GM12878 (cell line): Measurements from ENCODE around the gene FNDC8. TPM values are rescaled to one million over a fixed set of nuclear protein-coding genes. Genes with fewer than 3 reads are reported as not detected.
A peak's percentile ranks its signal among the peaks of the same experiment; 100 is the strongest.

ENCODE experiments used
- BACH1 ChIP-seq: fragments of 450-650 bp; IDR thresholded peaks from 2 replicates; pipeline ENCODE4 v1.6.1; 2017; ENCODE audit warnings: mild to moderate bottlenecking, borderline replicate concordance
- FOXK2 ChIP-seq: fragments of 450-650 bp; IDR thresholded peaks from 2 replicates; pipeline ENCODE4 v1.6.1; 2017; ENCODE audit warnings: mild to moderate bottlenecking, moderate library complexity
- GATAD2B ChIP-seq: fragments of 450-650 bp; conservative IDR thresholded peaks from 2 replicates; pipeline ENCODE4 v1.6.1; 2017; ENCODE audit warnings: low read depth, mild to moderate bottlenecking, moderate library complexity
- HDAC6 ChIP-seq: fragments of 200-600 bp; sonication (generic); IDR thresholded peaks from one replicate; pipeline ENCODE4 v1.8.0; 2017; ENCODE audit warnings: antibody characterized with exemption; ENCODE audit not compliant: unreplicated experiment
- IKZF1 ChIP-seq: fragments of 450-650 bp; conservative IDR thresholded peaks from 2 replicates; pipeline ENCODE4 v1.6.1; 2017; ENCODE audit warnings: antibody characterized with exemption, mild to moderate bottlenecking
- IRF4 ChIP-seq: IDR thresholded peaks from 2 replicates; pipeline ENCODE4 v1.6.1; 2011; ENCODE audit warnings: low read depth, low read length
- KLF5 ChIP-seq: fragments of 450-650 bp; IDR thresholded peaks from 2 replicates; pipeline ENCODE4 v1.6.1; 2014; ENCODE audit warnings: mild to moderate bottlenecking; ENCODE audit not compliant: partially characterized antibody
- MTA3 ChIP-seq: IDR thresholded peaks from 2 replicates; pipeline ENCODE4 v1.6.1; 2012; ENCODE audit warnings: low read length, inconsistent platforms, borderline replicate concordance
- NFXL1 ChIP-seq: fragments of 450-650 bp; IDR thresholded peaks from 2 replicates; pipeline ENCODE4 v1.6.1; 2017; ENCODE audit warnings: antibody characterized with exemption, mild to moderate bottlenecking, borderline replicate concordance
- PAX5 ChIP-seq: IDR thresholded peaks from 2 replicates; pipeline ENCODE4 v1.6.1; 2011; ENCODE audit warnings: low read depth, low read length, borderline replicate concordance
- RUNX3 ChIP-seq: IDR thresholded peaks from 2 replicates; pipeline ENCODE4 v1.6.1; 2012; ENCODE audit warnings: low read length, inconsistent platforms
- SMAD5 ChIP-seq: IDR thresholded peaks from 2 replicates; pipeline ENCODE4 v1.6.1; 2016; ENCODE audit warnings: antibody characterized with exemption, low read depth
- SREBF2 ChIP-seq: IDR thresholded peaks from 2 replicates; pipeline ENCODE4 v1.6.1; 2012; ENCODE audit warnings: mild to moderate bottlenecking, low read length
- STAT3 ChIP-seq: IDR thresholded peaks from 2 replicates; pipeline ENCODE4 v1.6.1; 2011; ENCODE audit warnings: low read depth, low read length, improper control_type of control experiment
- TARDBP ChIP-seq: IDR thresholded peaks from 2 replicates; pipeline ENCODE4 v1.6.1; 2016; ENCODE audit warnings: borderline replicate concordance
- TBL1XR1 ChIP-seq: IDR thresholded peaks from 2 replicates; pipeline ENCODE4 v1.6.1; 2012; ENCODE audit warnings: low read depth, low read length, improper control_type of control experiment
- TCF12 ChIP-seq: IDR thresholded peaks from 2 replicates; pipeline ENCODE4 v1.6.1; 2011; ENCODE audit warnings: low read depth, mild to moderate bottlenecking, low read length
- ZNF207 ChIP-seq: fragments of 450-650 bp; IDR thresholded peaks from 2 replicates; pipeline ENCODE4 v1.6.1; 2014; ENCODE audit warnings: antibody characterized with exemption, mild to moderate bottlenecking, borderline replicate concordance
- polyA plus RNA-seq, 11 experiments: library from polyadenylated mRNA; depleted of rRNA in 4 of 11; unstranded in 6 of 11; stranded (reverse) in 5 of 11; fragments of >200 nt; fragmentation: Nextera tagmentation in 4 of 11; fragmentation: Illumina TruSeq in 1 of 11; extraction: Ambion mirVana in 4 of 11; extraction: Trizol in 1 of 11; gene quantifications; 1 replicate in 1 of 11; 2 replicates in 10 of 11; pipeline versions ENCODE4 v1.2.1 to v1.2.3, GENCODE V29; 2011 to 2016; ENCODE audit warnings: inconsistent platforms in 2 of 11, missing spikeins in 2 of 11, low read depth in 1 of 11
- total RNA-seq, 4 experiments: library from RNA; depleted of rRNA in 3 of 4; stranded (reverse); fragments of >200 nt in 3 of 4; fragmentation: Illumina TruSeq in 1 of 4; extraction: Trizol in 1 of 4; gene quantifications; 2 replicates each; pipeline versions ENCODE4 v1.2.1 to v1.2.3, GENCODE V29; 2013 to 2021
- TF ChIP-seq, protein P1 (sequence below): fragments of 450-650 bp; IDR thresholded peaks from 2 replicates; pipeline ENCODE4 v1.6.1; 2016; ENCODE audit warnings: mild to moderate bottlenecking, moderate library complexity, borderline replicate concordance
- TF ChIP-seq, protein P2 (sequence below): fragments of 450-650 bp; IDR thresholded peaks from 2 replicates; pipeline ENCODE4 v1.6.1; 2018; ENCODE audit warnings: mild to moderate bottlenecking, low read depth, moderate library complexity; ENCODE audit not compliant: partially characterized antibody
- TF ChIP-seq, protein P3 (sequence below): IDR thresholded peaks from 2 replicates; pipeline ENCODE4 v1.6.1; 2012; ENCODE audit warnings: improper control_type of control experiment, low read depth, low read length; ENCODE audit not compliant: insufficient replicate concordance

Gene FNDC8
- total and polyA plus RNA-seq, 10 of the 15 experiments (the other 5 are each of a cell fraction or from before 2014, with no cell fraction given): 0.06 to 0.15 (median 0.11) TPM; not detected in 7

DNA sequence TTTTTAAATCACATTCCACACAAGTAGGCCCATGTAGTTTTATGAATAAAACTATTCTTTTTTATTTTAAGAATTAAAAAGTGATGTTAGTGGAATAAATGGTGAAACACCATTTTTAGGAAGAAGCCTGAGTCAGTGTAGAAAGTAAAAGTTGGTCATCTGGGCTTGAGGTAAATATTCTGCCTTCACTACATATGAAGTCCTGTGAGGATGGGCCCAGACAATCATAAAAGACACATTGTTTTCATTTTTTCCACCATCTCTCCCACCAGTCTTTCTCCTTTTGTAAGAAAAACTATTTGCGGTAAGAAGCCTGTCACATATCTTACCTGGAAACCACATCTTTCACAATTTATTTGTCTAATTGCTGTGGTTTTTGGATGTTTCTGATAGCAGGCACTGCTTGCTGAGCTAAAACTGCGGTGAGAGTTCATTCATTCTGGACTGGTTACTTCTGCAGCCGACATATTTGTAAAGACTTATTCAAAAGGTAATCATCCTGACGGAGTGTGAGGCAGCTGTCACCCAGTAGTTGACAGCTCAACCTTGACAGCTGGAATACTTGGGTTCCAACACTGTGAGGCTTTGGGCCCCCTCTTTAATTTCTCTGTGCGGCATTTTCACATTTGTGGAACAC is 47.3 kb upstream of the FNDC8 start (continued):
- TF ChIP-seq, protein P1, sequence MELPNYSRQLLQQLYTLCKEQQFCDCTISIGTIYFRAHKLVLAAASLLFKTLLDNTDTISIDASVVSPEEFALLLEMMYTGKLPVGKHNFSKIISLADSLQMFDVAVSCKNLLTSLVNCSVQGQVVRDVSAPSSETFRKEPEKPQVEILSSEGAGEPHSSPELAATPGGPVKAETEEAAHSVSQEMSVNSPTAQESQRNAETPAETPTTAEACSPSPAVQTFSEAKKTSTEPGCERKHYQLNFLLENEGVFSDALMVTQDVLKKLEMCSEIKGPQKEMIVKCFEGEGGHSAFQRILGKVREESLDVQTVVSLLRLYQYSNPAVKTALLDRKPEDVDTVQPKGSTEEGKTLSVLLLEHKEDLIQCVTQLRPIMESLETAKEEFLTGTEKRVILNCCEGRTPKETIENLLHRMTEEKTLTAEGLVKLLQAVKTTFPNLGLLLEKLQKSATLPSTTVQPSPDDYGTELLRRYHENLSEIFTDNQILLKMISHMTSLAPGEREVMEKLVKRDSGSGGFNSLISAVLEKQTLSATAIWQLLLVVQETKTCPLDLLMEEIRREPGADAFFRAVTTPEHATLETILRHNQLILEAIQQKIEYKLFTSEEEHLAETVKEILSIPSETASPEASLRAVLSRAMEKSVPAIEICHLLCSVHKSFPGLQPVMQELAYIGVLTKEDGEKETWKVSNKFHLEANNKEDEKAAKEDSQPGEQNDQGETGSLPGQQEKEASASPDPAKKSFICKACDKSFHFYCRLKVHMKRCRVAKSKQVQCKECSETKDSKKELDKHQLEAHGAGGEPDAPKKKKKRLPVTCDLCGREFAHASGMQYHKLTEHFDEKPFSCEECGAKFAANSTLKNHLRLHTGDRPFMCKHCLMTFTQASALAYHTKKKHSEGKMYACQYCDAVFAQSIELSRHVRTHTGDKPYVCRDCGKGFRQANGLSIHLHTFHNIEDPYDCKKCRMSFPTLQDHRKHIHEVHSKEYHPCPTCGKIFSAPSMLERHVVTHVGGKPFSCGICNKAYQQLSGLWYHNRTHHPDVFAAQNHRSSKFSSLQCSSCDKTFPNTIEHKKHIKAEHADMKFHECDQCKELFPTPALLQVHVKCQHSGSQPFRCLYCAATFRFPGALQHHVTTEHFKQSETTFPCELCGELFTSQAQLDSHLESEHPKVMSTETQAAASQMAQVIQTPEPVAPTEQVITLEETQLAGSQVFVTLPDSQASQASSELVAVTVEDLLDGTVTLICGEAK: no peak
- TF ChIP-seq HDAC6: no peak
- no peak for TF ChIP-seq KLF5
- TF ChIP-seq, protein P2, sequence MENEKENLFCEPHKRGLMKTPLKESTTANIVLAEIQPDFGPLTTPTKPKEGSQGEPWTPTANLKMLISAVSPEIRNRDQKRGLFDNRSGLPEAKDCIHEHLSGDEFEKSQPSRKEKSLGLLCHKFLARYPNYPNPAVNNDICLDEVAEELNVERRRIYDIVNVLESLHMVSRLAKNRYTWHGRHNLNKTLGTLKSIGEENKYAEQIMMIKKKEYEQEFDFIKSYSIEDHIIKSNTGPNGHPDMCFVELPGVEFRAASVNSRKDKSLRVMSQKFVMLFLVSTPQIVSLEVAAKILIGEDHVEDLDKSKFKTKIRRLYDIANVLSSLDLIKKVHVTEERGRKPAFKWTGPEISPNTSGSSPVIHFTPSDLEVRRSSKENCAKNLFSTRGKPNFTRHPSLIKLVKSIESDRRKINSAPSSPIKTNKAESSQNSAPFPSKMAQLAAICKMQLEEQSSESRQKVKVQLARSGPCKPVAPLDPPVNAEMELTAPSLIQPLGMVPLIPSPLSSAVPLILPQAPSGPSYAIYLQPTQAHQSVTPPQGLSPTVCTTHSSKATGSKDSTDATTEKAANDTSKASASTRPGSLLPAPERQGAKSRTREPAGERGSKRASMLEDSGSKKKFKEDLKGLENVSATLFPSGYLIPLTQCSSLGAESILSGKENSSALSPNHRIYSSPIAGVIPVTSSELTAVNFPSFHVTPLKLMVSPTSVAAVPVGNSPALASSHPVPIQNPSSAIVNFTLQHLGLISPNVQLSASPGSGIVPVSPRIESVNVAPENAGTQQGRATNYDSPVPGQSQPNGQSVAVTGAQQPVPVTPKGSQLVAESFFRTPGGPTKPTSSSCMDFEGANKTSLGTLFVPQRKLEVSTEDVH: no peak
- TF ChIP-seq MTA3: no peak
- no peak for TF ChIP-seq ZNF207
- peak; percentile 48 for TF ChIP-seq RUNX3
- TF ChIP-seq, protein P3, sequence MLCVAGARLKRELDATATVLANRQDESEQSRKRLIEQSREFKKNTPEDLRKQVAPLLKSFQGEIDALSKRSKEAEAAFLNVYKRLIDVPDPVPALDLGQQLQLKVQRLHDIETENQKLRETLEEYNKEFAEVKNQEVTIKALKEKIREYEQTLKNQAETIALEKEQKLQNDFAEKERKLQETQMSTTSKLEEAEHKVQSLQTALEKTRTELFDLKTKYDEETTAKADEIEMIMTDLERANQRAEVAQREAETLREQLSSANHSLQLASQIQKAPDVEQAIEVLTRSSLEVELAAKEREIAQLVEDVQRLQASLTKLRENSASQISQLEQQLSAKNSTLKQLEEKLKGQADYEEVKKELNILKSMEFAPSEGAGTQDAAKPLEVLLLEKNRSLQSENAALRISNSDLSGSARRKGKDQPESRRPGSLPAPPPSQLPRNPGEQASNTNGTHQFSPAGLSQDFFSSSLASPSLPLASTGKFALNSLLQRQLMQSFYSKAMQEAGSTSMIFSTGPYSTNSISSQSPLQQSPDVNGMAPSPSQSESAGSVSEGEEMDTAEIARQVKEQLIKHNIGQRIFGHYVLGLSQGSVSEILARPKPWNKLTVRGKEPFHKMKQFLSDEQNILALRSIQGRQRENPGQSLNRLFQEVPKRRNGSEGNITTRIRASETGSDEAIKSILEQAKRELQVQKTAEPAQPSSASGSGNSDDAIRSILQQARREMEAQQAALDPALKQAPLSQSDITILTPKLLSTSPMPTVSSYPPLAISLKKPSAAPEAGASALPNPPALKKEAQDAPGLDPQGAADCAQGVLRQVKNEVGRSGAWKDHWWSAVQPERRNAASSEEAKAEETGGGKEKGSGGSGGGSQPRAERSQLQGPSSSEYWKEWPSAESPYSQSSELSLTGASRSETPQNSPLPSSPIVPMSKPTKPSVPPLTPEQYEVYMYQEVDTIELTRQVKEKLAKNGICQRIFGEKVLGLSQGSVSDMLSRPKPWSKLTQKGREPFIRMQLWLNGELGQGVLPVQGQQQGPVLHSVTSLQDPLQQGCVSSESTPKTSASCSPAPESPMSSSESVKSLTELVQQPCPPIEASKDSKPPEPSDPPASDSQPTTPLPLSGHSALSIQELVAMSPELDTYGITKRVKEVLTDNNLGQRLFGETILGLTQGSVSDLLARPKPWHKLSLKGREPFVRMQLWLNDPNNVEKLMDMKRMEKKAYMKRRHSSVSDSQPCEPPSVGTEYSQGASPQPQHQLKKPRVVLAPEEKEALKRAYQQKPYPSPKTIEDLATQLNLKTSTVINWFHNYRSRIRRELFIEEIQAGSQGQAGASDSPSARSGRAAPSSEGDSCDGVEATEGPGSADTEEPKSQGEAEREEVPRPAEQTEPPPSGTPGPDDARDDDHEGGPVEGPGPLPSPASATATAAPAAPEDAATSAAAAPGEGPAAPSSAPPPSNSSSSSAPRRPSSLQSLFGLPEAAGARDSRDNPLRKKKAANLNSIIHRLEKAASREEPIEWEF: no peak
- no peak for TF ChIP-seq BACH1
- TF ChIP-seq SMAD5: no peak
- TF ChIP-seq IKZF1: peak; percentile 32; the same call in 1 of the 2 replicates
- no peak for TF ChIP-seq NFXL1
- no peak for TF ChIP-seq GATAD2B
- no peak for TF ChIP-seq SREBF2
- TF ChIP-seq TCF12: no peak
- no peak for TF ChIP-seq FOXK2
- no peak for TF ChIP-seq IRF4
- no peak for TF ChIP-seq PAX5
- TF ChIP-seq STAT3: no peak
- TF ChIP-seq TBL1XR1: no peak
- no peak for TF ChIP-seq TARDBP
